Epithelial cell of esophagus (primary cell): ENCODE data around the gene RUNX1.

Experiments used
- DNase-seq: peaks from one replicate; pipeline ENCODE4 v3.0.0; 2010; ENCODE audit warnings: low read depth
- H3K4me3 ChIP-seq: 2 replicates; pipeline ENCODE4 v1.5.1; 2011; ENCODE audit warnings: mild to moderate bottlenecking, low read length, control low read depth
- TF ChIP-seq, protein P1 (sequence below): IDR thresholded peaks from 2 replicates; pipeline ENCODE4 v1.5.1; 2011; ENCODE audit warnings: low read depth, mild to moderate bottlenecking, low read length, control low read depth, inconsistent platforms; ENCODE audit not compliant: insufficient read depth; ENCODE audit errors: missing control alignments

RUNX1 gene

DNA sequence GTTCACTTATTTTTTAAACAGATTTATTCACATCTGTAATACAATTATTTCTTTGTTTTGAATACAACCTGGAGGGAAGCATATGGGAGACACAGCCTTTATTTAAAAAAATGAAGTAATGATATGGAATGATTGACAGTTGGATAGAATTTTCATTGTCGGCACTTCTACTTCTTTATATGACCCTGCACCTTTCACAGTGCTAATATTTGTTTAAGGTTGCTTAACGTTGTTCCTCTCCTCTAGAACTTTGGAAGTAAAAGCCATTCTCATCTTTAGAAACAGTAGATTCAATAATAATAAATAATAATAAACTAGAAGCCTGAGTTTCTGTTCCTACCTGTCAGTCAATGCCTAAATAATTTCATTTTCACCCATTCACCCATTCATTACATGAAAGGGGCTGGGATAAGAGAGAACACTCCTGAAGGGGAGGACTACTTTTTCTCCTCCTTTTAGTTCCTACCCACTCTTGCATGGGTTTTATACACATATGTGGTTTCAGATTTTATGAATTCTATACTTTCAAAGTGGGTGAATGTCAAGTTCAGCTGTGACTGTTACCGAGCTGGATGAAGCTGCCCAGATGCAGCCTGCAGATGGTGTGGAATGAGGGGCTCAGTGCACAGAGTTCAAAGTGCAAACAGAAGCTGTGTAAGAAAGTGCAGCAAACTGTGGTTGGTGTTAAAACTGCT lies 9.4 kb downstream of the RUNX1 start:
- TF ChIP-seq, protein P1, sequence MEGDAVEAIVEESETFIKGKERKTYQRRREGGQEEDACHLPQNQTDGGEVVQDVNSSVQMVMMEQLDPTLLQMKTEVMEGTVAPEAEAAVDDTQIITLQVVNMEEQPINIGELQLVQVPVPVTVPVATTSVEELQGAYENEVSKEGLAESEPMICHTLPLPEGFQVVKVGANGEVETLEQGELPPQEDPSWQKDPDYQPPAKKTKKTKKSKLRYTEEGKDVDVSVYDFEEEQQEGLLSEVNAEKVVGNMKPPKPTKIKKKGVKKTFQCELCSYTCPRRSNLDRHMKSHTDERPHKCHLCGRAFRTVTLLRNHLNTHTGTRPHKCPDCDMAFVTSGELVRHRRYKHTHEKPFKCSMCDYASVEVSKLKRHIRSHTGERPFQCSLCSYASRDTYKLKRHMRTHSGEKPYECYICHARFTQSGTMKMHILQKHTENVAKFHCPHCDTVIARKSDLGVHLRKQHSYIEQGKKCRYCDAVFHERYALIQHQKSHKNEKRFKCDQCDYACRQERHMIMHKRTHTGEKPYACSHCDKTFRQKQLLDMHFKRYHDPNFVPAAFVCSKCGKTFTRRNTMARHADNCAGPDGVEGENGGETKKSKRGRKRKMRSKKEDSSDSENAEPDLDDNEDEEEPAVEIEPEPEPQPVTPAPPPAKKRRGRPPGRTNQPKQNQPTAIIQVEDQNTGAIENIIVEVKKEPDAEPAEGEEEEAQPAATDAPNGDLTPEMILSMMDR: no peak
- H3K4me3 ChIP-seq: no peak overlapping the region
- DNase-seq: no peak

DNA sequence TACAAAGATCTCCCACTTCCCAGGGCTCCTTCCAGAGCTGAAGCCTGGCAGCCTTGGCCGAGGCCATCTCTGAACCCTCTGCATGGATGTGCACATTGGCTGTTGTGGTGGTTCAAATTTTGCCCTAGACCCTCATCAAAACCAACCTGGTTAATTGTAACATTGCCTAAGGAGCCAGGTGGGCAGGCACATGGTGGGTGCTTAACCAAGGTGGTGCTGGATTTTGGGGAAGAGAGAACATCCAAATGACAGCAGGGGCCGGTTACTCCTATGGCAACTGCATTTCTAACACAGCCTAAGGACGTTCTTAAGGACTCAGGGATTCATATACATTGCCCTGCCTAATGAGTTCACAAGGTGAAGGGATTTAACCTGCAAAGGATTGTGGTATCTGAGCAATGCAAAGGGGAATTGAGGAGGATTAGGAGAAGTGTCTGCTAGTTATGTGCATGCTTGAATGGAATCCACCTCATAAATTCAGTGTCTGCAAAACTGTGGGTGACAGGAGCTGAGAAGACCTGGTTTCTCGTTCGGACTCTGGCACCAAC lies 10.3 kb downstream of the RUNX1 start:
- no peak overlapping the region for H3K4me3 ChIP-seq
- DNase-seq: no peak
- TF ChIP-seq, protein P1: no peak

DNA sequence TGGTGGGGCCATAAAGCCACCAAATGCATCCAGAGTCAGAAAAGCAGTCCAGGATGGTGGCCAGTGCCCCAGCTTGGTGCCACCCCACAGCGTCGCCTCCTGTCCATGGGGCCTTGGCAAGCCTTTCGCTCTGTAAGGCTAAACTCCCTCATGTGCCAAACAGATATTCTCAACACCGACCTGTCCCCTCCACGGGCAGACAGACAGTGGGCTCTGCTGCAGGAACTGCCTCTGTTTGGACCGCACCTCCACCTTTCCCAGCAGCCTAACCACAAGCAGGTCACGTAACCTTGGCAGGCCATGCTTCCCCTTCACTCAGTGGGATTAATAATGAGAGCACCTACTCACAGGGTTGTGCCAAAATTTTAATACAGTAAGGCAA lies 11.7 kb downstream of the RUNX1 start:
- no peak for DNase-seq
- no peak overlapping the region for H3K4me3 ChIP-seq
- TF ChIP-seq, protein P1: no peak

DNA sequence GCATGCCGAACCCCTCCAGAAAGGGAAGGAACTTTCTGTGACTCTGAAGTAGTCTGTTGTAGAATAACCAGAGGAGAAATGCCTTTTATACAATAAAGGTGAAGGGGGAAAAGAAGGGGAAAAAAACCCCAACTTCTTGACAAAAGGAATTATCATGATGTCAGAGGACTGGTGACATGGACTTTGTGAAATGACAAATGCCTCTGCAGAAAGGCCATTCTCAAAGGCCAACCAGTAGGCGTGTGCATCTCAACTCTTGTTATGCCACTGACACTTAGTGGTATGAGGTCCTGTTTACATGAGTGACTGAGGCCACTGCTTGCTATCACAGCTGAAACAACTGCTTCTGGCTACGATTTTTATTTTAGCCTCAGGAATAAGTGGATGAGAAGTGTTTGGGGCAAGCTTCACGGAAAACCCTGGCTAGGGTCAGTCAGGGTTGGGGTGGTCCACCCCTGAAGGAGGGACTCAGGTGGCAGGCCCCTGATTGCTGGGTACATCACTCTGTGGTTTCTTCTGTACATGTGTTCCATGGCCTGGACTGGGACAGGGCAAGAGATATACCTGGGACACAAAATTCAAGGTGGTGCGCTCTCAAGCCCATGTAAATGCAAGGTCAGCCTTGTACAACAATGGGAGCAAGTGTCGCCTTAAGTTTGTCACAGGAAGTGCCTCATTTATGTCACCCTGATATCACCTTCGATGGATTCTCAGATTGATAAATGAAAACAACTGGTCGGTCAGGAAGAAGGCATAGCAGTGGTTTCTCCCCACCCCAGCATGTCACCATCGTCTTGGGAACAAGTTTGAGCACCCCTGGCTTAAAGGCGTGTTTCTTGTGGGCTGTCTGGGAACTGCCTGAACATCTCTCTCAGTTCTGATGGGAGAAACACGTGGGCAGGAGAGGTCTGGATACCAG lies 12.4 kb downstream of the RUNX1 start:
- H3K4me3 ChIP-seq: no peak overlapping the region
- DNase-seq: no peak
- TF ChIP-seq, protein P1: no peak

DNA sequence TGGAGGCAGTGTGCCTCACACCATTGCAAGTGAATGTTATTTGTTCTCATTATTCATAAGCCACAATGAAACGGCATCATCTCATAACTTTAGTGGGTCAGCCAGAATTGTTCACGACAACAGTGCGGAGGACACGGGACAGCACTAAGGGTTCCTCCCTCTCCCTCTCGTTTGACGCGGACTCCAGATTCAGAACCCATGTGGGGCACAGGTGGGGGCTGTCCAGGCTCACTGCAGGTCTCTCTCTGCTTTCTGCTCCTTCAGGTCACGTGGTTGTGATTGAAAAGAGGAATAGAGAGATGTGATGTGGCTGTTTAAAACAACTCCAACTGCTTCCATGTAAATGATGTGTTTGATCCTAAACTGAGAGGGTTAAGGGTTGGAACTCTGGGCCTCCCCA lies 13.5 kb downstream of the RUNX1 start:
- no peak overlapping the region for H3K4me3 ChIP-seq
- TF ChIP-seq, protein P1: no peak
- no peak for DNase-seq

DNA sequence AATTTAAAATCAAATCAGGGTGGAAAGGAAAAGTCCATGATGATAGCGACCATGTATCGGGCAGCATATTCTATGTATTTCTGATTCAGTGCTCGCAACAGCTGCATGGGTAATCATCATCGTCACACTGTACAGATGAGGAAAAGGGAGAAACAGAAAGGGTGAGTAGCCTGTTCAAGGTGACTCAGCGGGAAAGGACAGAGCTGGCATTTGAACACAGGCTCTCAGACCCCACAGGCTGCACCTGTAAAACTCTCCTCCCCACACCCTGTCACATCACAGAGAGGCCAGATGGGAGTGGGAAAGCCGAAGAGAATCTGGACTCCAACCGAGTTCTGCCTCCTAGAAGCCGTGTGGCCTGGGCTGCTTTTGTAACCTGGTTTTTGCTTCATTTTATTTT lies 14.0 kb downstream of the RUNX1 start:
- DNase-seq: no peak
- H3K4me3 ChIP-seq: no peak overlapping the region
- TF ChIP-seq, protein P1: no peak
